Ishikawa (cell line): Measurements from ENCODE around the gene ALPI.

Source experiments
- CEBPB ChIP-seq: IDR thresholded peaks from 2 replicates; pipeline ENCODE4 v1.6.1; 2012
- CREB1 ChIP-seq: IDR thresholded peaks from 2 replicates; pipeline ENCODE4 v1.6.1; 2012; ENCODE audit warnings: low read depth
- EGR1 ChIP-seq: IDR thresholded peaks from 2 replicates; pipeline ENCODE4 v1.6.1; 2012
- EP300 ChIP-seq: IDR thresholded peaks from 2 replicates; pipeline ENCODE4 v1.6.1; 2012; ENCODE audit warnings: borderline replicate concordance
- FOXM1 ChIP-seq: IDR thresholded peaks from 2 replicates; pipeline ENCODE4 v1.6.1; 2012; ENCODE audit warnings: low read depth, borderline replicate concordance
- MAX ChIP-seq: IDR thresholded peaks from 2 replicates; pipeline ENCODE4 v1.6.1; 2012
- NFIC ChIP-seq: IDR thresholded peaks from 2 replicates; pipeline ENCODE4 v1.6.1; 2012
- RAD21 ChIP-seq: IDR thresholded peaks from 2 replicates; pipeline ENCODE4 v1.6.1; 2012; ENCODE audit warnings: low read depth
- REST ChIP-seq: IDR thresholded peaks from 2 replicates; pipeline ENCODE4 v1.6.1; 2012; ENCODE audit warnings: low read depth, mild to moderate bottlenecking
- TAF1 ChIP-seq: IDR thresholded peaks from 2 replicates; pipeline ENCODE4 v1.6.1; 2012; ENCODE audit warnings: low read depth, mild to moderate bottlenecking
- TEAD4 ChIP-seq: IDR thresholded peaks from 2 replicates; pipeline ENCODE4 v1.6.1; 2012
- YY1 ChIP-seq: IDR thresholded peaks from 2 replicates; pipeline ENCODE4 v1.6.1; 2012; ENCODE audit warnings: low read depth
- ZBTB7A ChIP-seq: IDR thresholded peaks from 2 replicates; pipeline ENCODE4 v1.6.1; 2012; ENCODE audit warnings: low read depth
- TF ChIP-seq, protein P1 (sequence below): IDR thresholded peaks from 2 replicates; pipeline ENCODE4 v1.6.1; 2012

DNA sequence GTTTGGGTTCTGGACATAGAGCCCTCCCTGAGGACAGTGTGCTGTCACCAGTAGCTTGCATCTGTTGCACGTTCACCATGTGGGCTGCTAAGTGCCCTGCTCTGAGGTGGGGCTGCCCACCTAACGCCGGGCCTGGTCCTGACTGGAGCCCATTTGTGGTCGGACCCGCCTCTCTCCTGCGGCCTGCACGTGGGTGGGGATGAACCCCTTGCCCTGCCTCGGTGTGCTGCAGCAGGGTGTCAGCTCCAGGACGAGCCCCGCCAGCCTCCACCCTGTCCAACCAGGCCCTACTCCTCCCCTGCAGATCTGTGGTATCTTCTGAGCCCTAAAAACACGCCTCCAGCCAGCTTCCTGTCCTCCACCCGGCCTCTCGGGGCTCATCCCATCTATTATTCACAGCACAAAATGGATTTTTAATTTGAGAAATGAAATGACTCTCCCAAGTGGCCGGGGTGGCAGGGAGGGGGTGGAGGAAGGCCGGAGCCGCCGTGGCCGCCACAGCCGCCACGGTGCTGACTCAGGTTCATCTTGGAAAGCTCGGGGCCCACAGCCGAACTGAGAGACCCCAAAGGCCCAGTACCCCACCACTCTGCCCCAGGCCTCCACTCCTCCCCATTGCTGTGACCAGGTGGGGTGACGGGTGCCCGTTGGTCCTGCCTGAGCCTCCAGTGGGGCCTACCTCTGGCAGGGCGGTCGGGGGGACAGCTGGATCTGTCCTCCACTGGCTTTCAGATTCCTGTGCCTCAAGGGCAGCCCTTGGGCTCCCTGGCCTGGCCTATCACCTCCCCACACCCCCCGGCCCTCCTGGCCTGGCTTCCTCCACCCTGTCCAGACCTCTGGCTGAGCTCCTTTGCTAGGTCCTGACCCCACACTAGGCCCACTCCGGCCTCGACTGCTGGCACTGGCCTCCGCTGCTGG is 34.5 kb downstream of the ALPI start:
- TF ChIP-seq CREB1 (no peak), FOXM1 (no peak), RAD21 (no peak), YY1 (no peak), MAX (no peak), EP300 (no peak), CEBPB (no peak), EGR1 (no peak), TAF1 (no peak), ZBTB7A (no peak), REST (no peak), TEAD4 (no peak), NFIC (no peak)
- TF ChIP-seq, protein P1, sequence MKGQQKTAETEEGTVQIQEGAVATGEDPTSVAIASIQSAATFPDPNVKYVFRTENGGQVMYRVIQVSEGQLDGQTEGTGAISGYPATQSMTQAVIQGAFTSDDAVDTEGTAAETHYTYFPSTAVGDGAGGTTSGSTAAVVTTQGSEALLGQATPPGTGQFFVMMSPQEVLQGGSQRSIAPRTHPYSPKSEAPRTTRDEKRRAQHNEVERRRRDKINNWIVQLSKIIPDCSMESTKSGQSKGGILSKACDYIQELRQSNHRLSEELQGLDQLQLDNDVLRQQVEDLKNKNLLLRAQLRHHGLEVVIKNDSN: no peak
